Vagina (tissue), 2 donors: ENCODE results near the gene CNTLN.

Experiments used
- POLR2A ChIP-seq, 2 donors: fragments of 450-650 bp; IDR thresholded peaks; one replicate each; pipeline ENCODE4 v1.6.1; 2017; ENCODE audit warnings: antibody characterized with exemption in 2 of 2, mild to moderate bottlenecking in 2 of 2, moderate library complexity in 2 of 2
- POLR2AphosphoS5 ChIP-seq, 2 donors: sonication (generic); formaldehyde crosslinking; IDR thresholded peaks; one replicate each; pipeline ENCODE4 v1.9.0; 2017; ENCODE audit warnings: antibody characterized with exemption in 2 of 2, mild to moderate bottlenecking in 2 of 2, low read depth in 1 of 2; ENCODE audit not compliant: insufficient read depth in 1 of 2
- TF ChIP-seq, protein P1 (sequence below), 3 experiments: fragments of 450-650 bp in 2 of 3; fragments of 200-600 bp in 1 of 3; sonication (generic) in 1 of 3; IDR thresholded peaks; one replicate each; pipeline ENCODE4 v1.5.1; 2017 to 2019; ENCODE audit warnings: antibody characterized with exemption in 3 of 3, mild to moderate bottlenecking in 2 of 3, moderate library complexity in 2 of 3

- TF ChIP-seq, protein P1, sequence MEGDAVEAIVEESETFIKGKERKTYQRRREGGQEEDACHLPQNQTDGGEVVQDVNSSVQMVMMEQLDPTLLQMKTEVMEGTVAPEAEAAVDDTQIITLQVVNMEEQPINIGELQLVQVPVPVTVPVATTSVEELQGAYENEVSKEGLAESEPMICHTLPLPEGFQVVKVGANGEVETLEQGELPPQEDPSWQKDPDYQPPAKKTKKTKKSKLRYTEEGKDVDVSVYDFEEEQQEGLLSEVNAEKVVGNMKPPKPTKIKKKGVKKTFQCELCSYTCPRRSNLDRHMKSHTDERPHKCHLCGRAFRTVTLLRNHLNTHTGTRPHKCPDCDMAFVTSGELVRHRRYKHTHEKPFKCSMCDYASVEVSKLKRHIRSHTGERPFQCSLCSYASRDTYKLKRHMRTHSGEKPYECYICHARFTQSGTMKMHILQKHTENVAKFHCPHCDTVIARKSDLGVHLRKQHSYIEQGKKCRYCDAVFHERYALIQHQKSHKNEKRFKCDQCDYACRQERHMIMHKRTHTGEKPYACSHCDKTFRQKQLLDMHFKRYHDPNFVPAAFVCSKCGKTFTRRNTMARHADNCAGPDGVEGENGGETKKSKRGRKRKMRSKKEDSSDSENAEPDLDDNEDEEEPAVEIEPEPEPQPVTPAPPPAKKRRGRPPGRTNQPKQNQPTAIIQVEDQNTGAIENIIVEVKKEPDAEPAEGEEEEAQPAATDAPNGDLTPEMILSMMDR (IDR thresholded peaks at IDR 0.05): no peak
- TF ChIP-seq POLR2A (IDR thresholded peaks at IDR 0.05): no peak
- no peak for TF ChIP-seq POLR2AphosphoS5 (IDR thresholded peaks at IDR 0.05; ENCODE audit: insufficient read depth in 1 of 2, low read depth in 1 of 2)
Measured at GRCh38 chr9:17490110-17490509, 355.3 kb downstream of the CNTLN start.
